Stimulated activated CD4-positive, alpha-beta T cell treated with anti-CD3 and anti-CD28 coated beads, Interleukin-12 subunit alpha, Interleukin-12 subunit beta, amount 100 ng/mL, for 48 hours (primary cell): ENCODE data around the gene C2CD4A.
"Not testable (repeated sequence)": the region's sequence is repeated elsewhere in the genome, so short reads cannot be mapped to it uniquely, and the experiment has no call there.

Experiments
- DNase-seq, 3 donors: peaks; one replicate each; pipeline ENCODE4 v3.0.0-alpha.2; 2020; ENCODE audit warnings: low read depth in 2 of 3, low spot score in 1 of 3

Gene C2CD4A

GRCh38 chr15:62066663-62067447 is at the start of gene C2CD4A:
TSS of gene C2CD4A (plus strand) at chr15:62066977. CDS start at chr15:62067614, 637 bp downstream.
- DNase-seq: peak in 2 of 3 donors; percentile 34 to 42

- no peak for DNase-seq
These were observed 46.1 kb upstream of the C2CD4A start for GRCh38 chr15:62020576-62021160.

- DNase-seq: no peak
These were observed 44.7 kb upstream of the C2CD4A start for GRCh38 chr15:62021991-62022600.

- no peak for DNase-seq
These were observed 40.1 kb upstream of the C2CD4A start for GRCh38 chr15:62026487-62027262.

GRCh38 chr15:62027263-62027565 is 39.6 kb upstream of the C2CD4A start:
- DNase-seq: no peak

- DNase-seq: no peak
These were observed 38.9 kb upstream of the C2CD4A start for GRCh38 chr15:62027916-62028315.

- no peak for DNase-seq
These were observed 31.4 kb upstream of the C2CD4A start for GRCh38 chr15:62035256-62035924.

GRCh38 chr15:62046078-62046743 is 20.6 kb upstream of the C2CD4A start:
- DNase-seq: no peak

GRCh38 chr15:62047282-62047827 is 19.4 kb upstream of the C2CD4A start:
- no peak for DNase-seq

GRCh38 chr15:62048254-62048653 is 18.5 kb upstream of the C2CD4A start:
- DNase-seq: not testable (repeated sequence)

GRCh38 chr15:62050115-62050514 is 16.7 kb upstream of the C2CD4A start:
- no peak for DNase-seq

- DNase-seq: no peak
These were observed 15.6 kb upstream of the C2CD4A start for GRCh38 chr15:62051166-62051565.

- no peak for DNase-seq
These were observed 14.1 kb upstream of the C2CD4A start for GRCh38 chr15:62052713-62053112.

GRCh38 chr15:62053439-62054085 is 13.2 kb upstream of the C2CD4A start:
- no peak for DNase-seq

GRCh38 chr15:62054979-62055378 is 11.8 kb upstream of the C2CD4A start:
- DNase-seq: no peak

- DNase-seq: no peak
These were observed 9.3 kb upstream of the C2CD4A start for GRCh38 chr15:62057341-62057980.

GRCh38 chr15:62058327-62059028 is 8.3 kb upstream of the C2CD4A start:
- DNase-seq: no peak

- DNase-seq: no peak
These were observed 7.5 kb upstream of the C2CD4A start for GRCh38 chr15:62059108-62059815.
